ENCODE measurements around the gene TYK2.

TYK2 gene

GRCh38 chr19:10334588-10335351, 45.6 kb downstream of the TYK2 start:
- DNase-seq (ENCODE audit: low read depth in 3 of 3) = peak; percentile 33 to 57 (median 37)

- no peak for DNase-seq (ENCODE audit: low read depth in 3 of 3)
Measured at GRCh38 chr19:10333758-10334587, 46.4 kb downstream of the TYK2 start.

- peak; percentile 96 to 99 (median 97) for DNase-seq (ENCODE audit: low read depth in 3 of 3)
Measured at GRCh38 chr19:10332965-10333757, 47.2 kb downstream of the TYK2 start, which contains the start of gene RAVER1. TSS of gene RAVER1 (minus strand) at chr19:10333529. CDS start at chr19:10333507, 22 bp downstream.

GRCh38 chr19:10332158-10332964, 48.0 kb downstream of the TYK2 start:
- no peak for DNase-seq (ENCODE audit: low read depth in 3 of 3)

GRCh38 chr19:10329555-10329954, 50.8 kb downstream of the TYK2 start:
- no peak for DNase-seq (ENCODE audit: low read depth in 3 of 3)

- DNase-seq (ENCODE audit: low read depth in 3 of 3) = no peak
Measured at GRCh38 chr19:10328558-10329429, 51.6 kb downstream of the TYK2 start.

- DNase-seq (ENCODE audit: low read depth in 3 of 3) = no peak
Measured at GRCh38 chr19:10327793-10328192, 52.6 kb downstream of the TYK2 start.

GRCh38 chr19:10325732-10326131, 54.6 kb downstream of the TYK2 start:
- DNase-seq (ENCODE audit: low read depth in 3 of 3) = no peak

GRCh38 chr19:10321874-10322835, 58.2 kb downstream of the TYK2 start:
- DNase-seq (ENCODE audit: low read depth in 3 of 3) = no peak

- no peak for DNase-seq (ENCODE audit: low read depth in 3 of 3)
Measured at GRCh38 chr19:10321417-10321797, 59.0 kb downstream of the TYK2 start.

GRCh38 chr19:10320602-10321416, 59.6 kb downstream of the TYK2 start:
- DNase-seq (ENCODE audit: low read depth in 3 of 3) = no peak

- DNase-seq (ENCODE audit: low read depth in 3 of 3) = no peak
Measured at GRCh38 chr19:10318807-10319682, 61.3 kb downstream of the TYK2 start.

GRCh38 chr19:10317857-10318462, 62.4 kb downstream of the TYK2 start:
- no peak for DNase-seq (ENCODE audit: low read depth in 3 of 3)

GRCh38 chr19:10317045-10317856, 63.1 kb downstream of the TYK2 start:
- DNase-seq (ENCODE audit: low read depth in 3 of 3) = no peak

- no peak for DNase-seq (ENCODE audit: low read depth in 3 of 3)
Measured at GRCh38 chr19:10316229-10317044, 63.9 kb downstream of the TYK2 start.

Data from stimulated activated CD4-positive, alpha-beta T cell treated with anti-CD3 and anti-CD28 coated beads, TNF-alpha, amount 100 ng/mL, for 48 hours (primary cell).